GM21786 (cell line): Measurements from ENCODE around the gene GPBP1.
A peak's percentile ranks its signal among the peaks of the same experiment; 100 is the strongest.

ENCODE experiments used
- ATAC-seq: cut with Tn5 transposase; IDR thresholded peaks from one replicate; pipeline ENCODE4 v1.9.1; 2021; ENCODE audit not compliant: unreplicated experiment

The GPBP1 gene

DNA sequence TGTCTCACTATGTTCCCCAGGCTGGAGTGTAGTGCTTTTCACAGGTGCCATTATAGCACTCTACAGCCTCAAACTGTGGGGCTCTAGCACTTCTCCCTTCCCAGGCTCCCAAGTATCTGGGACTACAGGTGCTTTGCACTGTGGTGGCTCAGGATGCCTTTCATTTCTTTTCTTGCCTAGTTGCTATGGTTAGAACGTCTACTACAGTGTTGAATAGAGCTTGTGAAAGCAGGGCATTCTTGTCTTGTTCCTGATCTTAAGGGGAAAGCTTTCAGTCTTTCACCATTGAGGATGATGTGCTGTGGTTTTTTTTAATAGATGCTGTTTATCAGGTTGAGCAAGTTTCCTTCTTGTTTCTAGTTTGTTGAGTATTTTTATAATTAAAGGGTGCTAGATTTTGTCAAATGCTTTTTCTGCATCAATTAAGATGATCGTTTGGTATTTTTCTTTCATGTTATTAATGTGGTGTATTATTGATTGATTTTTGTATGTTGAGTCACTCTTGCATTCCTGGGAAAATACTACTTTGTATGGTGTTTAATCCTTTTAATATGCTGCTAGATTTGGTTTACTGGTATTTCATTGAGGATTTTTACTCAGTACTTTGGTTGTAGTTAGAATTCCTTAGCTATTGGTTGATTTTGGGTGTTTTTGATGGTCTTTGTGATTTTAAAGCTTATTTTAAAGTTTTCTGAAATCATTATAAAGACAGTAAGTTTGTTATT, 35.6 kb downstream of the GPBP1 start:
- no peak for ATAC-seq

DNA sequence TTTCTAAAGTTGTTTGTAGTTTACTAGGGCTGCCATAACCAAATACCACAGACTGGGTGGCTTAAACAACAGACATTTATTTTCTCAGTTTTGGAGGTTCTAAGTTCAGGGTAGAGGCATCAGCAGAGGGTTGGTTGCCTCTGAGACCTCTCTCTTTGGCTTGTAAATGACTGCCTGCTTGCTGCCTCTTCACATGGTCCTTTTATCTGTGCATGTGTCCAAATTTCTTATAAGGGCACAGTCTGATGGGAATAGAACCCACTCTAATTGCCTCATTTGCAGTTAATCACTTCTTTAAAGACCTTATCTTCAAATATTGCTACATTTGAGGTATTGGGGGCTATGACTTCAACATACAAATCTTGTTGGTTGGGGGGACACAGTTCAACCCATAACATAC, 36.8 kb downstream of the GPBP1 start:
- no peak for ATAC-seq

DNA sequence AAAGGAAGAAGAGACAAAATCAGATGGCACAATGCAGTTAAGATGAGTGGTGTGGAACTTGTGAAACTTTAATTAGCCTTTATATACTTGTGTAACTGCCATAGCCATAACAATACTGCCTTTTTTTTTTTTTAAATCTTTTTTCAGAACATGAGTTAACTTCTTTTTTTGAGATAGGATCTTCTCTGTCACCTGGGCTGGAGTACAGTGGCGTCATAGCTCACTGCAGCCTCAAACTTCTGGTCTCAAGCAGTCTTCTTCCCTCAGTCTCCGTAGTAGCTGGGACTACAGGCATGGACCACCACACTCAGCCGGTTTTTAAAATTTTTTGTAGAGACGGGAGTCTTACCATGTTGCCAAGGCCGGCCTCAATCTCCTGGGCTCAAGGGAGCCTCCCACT, 37.2 kb downstream of the GPBP1 start:
- ATAC-seq, result no peak

DNA sequence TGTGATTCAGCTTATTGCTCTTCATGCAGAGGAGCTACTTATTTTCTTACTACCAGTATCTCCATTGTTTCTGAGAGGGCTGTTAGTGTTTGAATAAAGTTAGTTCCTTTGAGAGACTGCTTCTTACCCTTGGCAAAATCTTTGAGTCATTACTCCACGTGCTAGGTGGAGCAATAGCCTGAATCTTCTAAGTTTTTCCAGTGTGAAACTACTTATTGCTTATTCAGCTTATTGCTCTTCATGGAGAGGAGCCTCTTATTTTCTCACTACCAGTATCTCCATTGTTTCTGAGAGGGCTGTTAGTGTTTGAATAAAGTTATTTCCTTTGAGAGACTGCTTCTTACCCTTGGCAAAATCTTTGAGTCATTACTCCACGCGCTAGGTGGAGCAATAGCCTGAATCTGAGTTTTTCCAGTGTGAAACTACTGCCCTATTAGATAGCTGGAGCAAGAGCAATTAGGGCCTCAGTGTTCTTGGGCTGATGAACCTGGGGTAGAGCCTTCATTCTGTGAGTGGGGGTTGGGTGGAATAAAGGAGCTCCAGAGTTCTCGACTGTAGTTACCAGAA, 41.9 kb downstream of the GPBP1 start:
- ATAC-seq, result no peak

DNA sequence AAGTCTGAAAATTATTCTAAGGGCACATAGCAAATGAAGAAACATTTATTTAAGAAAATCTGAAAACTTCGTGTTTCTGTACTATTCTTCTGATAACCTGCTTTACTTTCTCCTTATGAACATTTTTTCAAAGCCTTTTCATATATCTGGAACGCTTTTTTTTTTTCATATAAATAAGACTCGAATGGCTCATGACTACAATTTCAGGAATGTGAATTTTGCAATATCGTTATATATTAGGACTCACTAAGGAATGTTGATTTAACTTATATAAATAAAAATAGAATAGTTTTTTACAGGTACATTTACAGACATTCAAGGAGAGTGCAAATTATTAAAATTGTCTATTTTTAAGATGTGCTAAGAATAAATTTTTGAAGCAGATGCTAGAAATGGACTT, 42.9 kb downstream of the GPBP1 start:
- no peak for ATAC-seq

DNA sequence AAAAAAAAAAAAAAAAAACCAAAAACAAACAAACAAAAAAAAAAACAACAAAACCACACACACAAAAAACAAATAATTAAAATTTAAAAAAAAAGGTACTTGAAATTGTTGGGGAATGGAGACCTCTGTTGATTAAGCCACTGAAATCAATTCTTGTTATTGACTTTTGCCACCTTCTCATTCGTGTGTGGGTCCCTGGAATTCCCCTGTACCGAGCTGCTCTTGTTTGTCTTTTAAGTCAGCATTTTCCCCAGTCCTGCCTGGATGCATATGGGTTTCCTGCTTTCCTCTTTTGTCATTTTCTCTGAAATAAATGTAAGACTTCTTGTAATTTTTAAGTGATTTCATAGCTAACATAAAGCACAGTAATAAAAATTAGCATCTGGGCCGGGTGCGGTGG, 45.5 kb downstream of the GPBP1 start:
- no peak for ATAC-seq

DNA sequence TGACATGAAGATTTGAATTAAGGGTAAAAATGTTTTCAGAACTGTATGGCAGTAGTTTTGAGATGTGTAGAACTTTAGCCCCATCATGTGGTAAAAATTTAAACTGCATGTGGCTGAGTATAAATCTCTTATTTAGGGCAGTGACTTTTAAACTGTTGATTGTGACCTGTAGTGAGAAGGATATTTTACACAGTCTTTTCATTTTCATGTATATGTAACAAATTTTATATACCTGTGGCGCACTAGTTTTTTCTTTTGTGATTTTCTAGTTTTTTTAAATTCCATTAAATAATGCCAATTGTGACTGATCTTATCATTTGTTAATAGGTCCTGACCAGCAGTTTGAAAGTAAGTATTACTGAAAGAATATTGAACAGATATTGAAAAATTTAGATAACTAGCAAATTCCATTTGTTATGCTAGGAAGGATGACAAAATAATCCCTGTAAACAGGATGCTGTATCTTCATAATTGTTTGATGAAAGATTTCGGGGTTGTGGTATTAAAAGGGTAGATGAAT, 47.2 kb downstream of the GPBP1 start:
- ATAC-seq, result no peak

DNA sequence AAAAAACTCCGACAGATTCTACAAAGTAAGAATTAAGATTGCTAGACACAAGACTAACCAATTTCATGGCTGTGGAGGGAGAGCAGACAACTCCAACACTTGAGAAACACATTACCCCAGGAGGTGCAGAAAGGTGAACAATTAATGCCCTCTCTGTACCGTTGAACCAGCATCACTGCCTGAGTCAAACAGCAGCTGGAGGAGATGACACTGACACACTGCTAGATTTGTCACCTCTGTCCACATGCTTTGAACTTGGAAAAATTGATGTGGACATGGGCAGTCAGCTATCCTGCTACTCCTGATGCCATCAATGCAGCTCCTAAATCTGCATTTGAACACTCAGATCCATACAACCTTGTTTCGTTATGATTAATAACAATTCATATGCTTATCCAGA, 51.7 kb downstream of the GPBP1 start:
- no peak for ATAC-seq

DNA sequence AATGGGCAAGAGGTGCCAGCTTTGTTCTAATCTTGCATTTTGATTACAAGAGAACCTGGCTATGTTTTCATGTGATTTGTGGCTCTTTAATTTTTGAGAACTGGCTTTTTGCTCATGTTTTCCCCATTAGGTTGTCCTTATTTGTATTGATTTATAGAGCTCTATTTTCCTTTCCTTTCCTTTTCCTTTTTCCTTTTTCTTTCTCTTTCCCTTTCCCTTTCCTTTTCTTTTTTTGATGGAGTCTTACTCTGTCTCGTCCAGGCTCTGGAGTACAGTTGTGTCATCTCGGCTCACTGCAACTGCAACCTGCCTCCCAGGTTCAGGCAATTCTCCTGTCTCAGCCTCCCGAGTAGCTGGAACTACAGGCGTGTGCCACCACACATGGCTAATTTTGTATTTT, 55.5 kb downstream of the GPBP1 start:
- no peak for ATAC-seq

DNA sequence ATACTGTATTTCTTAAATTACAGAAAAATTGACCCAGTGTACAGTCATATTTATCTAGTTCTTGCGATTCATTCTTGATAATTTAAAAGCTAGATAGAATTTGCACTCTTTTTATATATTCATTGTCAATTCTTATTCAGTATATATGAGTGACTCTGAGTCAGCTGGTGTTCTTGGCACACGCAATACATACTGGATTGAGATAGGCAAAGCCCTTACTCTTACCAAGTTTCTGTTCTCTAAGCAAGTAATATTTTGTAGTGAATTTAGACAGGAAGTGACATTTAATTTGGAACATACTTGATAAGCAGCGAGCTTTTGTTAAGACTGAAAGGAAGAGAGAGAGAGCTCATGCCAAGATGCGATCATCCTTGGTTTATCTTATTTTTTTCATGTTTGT, 57.7 kb downstream of the GPBP1 start:
- no peak for ATAC-seq

DNA sequence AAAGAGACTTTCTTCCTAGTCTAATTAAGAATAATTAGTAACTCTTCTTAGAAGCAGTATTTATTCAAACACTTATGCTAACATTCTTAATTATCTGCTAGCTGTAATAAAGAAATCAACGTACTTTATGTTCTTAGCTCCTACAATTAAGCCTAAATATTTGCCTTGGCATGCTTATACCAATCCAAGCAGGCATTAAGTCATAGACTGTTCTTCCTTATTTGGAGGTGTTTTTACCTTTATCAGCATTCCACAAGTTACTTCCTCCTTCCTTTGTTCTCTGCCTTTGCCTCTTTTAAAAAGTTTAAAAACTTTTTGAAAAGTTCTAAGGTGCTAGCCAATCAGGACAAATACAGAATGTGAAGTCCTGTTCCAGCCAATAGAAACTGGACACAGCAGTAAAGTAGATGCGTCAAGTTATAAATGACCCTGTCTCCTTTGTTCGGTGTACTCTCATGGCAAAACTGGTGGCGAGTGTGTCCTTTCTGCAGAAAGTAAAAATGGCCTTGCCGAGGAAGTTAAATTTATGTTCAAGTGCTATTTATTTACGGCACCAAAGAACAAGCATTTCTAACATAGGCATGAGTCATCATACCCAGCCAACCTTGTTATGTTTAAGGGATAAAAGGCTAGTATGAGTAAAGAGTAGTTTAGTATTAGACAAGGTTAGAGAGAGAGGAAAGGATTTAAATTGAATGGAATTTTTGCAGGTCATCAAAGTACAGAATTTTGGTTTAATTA, 58.6 kb downstream of the GPBP1 start:
- ATAC-seq, result no peak

DNA sequence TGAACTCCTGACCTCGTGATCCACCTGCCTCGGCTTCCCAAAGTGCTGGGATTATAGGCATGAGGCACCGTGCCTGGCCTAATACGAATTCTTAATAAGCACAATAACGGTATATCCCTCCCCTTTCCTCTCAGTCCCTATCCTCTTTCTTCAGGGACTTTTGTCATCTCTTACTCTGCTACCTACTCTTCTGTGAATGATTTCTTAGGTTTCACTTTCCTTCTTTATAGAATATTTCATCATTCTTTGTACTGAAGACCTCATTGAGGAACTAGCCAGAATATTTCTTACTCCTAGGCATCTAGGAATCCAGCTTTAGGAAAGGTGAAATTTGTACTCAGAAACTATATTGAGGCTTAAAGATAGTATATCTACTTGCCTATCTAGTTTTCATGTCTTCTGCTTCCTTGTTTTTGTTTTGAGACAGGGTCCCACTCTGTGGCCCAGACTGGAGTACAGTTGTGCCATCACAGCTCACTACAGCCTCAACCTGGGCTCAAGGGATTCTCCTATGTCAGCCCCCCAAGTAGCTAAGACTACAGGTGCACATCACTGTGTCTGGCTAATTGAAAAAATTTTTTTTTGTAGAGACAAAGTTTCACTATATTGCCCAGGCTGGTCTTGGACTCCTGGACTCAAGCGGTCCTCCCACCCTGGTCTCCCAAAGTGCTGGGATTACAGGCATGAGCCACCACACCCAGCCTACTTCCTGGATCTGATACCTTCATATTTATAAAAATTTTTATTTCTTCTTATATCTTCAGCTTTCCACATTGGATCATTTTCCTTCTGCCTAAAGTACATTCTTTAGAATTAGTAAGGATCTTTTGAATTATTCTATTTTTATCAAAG, 69.7 kb downstream of the GPBP1 start:
- peak; percentile 84 for ATAC-seq

DNA sequence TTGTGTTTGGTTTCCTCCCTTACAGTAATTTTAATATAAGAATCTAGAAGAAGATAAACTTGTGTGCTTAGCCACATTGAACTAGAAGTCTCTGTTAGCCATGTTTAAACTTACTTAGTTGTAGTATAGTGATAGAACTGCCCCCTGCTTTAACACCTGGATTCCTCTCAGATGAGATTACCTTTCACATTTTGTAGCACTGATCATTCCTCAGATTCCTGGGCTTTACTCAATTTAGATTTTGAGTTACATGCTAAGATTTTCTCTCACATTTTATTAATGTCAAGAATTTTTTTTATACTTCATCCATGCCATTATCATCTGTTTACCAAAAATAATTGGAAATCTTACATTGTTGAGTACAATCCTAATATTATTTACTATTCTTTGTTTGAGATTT, 70.5 kb downstream of the GPBP1 start:
- no peak for ATAC-seq

DNA sequence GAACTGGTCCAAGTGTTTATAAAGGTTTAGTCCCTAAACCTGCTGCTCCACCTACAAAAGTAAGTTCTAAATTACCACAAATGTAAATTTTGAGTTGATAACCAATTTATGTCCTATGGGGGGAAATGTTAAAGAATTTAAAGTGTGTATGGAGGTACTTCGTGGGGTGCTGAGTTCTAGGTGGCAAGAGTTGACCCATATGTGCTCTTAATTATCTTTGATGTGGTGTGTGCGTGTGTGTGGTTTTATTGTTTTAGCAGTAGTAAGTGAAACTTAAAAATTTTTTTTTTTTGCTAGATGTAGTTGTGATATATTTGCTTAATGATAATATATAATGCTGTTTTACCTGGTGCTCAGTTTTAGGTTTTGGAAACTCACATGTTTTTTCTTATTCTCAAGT, 72.6 kb downstream of the GPBP1 start:
- no peak for ATAC-seq

DNA sequence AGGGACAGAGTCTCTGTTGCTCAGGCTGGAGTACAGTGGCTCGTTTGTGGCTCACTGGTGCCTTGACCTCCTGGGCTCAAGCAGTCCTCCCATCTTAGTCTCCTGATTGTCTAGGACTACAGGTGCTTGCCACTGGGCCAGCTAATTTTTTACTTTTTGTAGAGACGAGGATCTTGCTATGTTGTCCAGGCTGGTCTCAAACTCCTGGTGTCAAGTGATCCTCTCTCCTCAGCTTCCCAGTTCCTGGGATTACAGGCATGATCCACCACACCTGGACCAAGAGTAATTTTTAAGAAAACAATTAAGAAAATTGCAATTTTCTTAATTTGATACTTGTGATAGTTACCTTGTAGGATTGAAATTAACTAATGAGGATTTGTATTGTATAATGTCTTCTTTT, 73.9 kb downstream of the GPBP1 start:
- no peak for ATAC-seq

DNA sequence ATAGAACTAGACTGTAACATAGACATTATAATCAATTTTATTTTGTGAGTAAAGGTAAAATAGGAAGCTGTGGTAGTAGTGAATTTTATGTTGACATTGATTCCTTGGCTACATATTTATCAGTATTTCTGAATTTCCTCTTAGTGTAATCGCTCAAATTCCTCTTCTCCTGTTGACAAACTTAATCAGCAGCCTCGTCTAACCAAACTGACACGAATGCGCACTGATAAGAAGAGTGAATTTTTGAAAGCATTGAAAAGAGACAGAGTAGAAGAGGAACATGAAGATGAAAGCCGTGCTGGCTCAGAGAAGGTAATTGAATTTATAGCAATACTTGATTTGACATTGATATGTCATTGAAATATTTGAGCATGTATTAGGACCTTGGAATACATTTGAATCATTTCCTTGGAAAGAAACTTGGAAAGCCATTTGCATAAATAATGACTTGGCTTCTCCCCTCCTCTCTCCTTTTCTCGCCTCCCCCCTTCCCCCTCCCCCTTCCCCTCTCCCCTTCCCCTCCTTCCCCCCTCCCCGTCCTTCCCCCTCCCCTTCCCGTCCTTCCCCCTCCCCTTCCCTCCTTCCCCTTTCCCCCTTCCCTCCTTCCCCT, 75.5 kb downstream of the GPBP1 start:
- no peak for ATAC-seq

DNA sequence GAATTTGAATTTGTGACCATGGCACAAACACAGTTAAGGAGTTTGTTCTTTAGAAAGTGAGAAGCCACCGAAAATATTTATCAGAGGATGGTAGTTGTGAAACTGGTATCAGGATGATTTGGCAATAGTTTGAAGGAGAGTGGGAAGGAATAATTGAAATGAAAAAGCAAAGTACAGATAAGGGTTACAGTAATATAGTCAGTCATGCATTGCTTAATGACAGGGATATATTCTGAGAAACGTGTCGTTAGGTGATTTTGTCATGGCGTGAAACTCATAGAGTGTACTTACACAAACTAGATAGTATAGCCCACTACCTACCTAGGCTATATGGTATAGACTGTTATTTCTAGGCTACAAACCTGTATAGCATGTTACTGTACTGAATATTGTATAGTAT, 84.2 kb downstream of the GPBP1 start:
- ATAC-seq, result no peak

DNA sequence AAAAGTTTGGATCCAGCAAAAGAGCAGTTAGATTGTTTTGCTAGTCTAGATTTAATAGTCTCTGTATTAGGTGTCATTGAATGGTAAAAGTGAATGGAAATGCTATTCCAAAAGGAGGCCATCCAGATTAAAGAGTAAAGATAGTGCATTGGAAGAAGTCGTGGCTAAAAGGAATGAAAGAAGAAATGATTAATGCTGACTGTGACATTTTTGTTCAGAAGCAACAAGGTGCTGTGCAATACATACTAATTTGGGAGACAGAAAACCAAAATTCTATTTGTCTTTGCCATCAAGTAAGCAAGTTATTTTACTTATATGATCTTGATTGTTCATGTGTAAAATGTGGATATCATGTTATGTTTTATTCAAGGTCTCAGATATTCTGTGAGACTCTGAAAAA, 85.1 kb downstream of the GPBP1 start:
- no peak for ATAC-seq

DNA sequence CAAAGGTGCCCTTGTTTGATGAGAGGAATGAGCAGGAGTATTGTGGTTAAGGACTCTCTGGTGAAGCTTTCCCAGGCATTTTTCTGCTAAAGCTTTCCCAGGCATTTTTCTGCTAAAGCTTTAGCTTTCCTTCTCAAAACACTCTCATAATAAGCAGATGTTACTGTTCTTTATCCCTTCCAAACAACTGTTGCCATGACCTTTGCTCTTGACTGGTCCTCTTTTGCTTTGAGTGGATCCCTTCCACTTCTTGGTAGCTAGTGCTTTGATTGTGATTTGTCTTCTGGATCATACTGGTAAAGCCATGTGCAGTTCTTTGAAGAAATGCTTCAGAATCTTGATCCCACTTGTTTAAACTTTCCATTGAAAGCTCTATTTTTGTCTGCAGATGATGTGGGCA, 85.8 kb downstream of the GPBP1 start:
- no peak for ATAC-seq

DNA sequence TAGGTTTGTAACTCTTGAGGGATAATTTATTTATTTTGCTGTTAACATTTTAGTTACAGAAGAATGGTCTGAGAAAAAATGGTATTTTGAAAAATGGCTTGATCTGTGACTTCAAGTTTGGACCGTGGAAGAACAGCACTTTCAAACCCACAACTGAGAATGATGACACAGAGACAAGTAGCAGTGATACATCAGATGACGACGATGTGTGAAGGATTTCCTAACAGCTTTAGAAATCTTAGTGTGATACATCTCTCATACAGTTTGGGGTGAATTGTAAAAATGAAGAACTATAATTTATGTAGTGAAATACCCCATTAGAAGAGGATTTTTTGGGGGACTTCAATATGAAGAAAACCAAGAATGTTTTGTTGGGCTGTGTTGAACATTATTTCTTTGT, 88.7 kb downstream of the GPBP1 start:
- ATAC-seq, result no peak

DNA sequence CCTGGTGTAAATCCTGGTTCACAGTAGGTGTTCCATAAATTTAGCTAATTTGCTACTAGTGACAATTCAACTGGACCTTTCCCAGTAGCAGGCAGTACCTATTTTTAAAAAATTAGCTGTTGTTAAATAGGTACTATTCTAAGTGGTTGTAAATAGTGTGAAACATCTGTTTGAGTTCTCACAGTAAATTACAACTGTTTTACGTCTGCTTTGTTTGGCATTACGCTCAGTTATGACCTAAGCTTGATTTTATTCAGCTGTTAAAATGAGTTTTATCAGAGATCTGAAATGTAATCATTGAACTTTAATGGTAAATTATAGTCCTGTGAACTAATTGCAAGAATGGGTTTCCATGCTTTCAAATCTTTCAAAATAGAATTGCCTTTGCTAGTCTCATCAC, 93.9 kb downstream of the GPBP1 start:
- ATAC-seq, result no peak
